Motor neuron (in vitro differentiated cells): ENCODE results near the gene LCE1C. TPM values are rescaled to one million over a fixed set of nuclear protein-coding genes. Genes with fewer than 3 reads are reported as not detected.
A peak's percentile ranks its signal among the peaks of the same experiment; 100 is the strongest.

Experiments
- ATAC-seq, 8 experiments: fragments of 200-7000 bp; cut with Tn5 transposase; replicated peaks in 6 of 8; 2 replicates each; pipeline ENCODE4 v1.8.0; 2021; ENCODE audit warnings: mild to moderate bottlenecking in 8 of 8, moderate library complexity in 8 of 8
- H3K27ac ChIP-seq, 2 donors: fragments of 250-450 bp; sonication (Bioruptor Pico); 2 replicates each; pipeline ENCODE4 v1.9.0; 2021; ENCODE audit warnings: antibody characterized with exemption in 2 of 2, mild to moderate bottlenecking in 2 of 2, moderate library complexity in 1 of 2
- H3K4me1 ChIP-seq, 2 donors: fragments of 250-450 bp; sonication (Bioruptor Pico); replicated peaks in 1 of 2; 2 replicates each; pipeline ENCODE4 v1.6.1; 2021; ENCODE audit warnings: antibody characterized with exemption in 2 of 2, mild to moderate bottlenecking in 2 of 2, moderate library complexity in 1 of 2
- H3K4me3 ChIP-seq, 5 donors: fragments of 250-450 bp; sonication (Bioruptor Pico); 2 replicates each; pipeline ENCODE4 v1.9.0; 2021; ENCODE audit warnings: antibody characterized with exemption in 5 of 5, mild to moderate bottlenecking in 5 of 5, moderate library complexity in 4 of 5
- WGBS, 10 experiments: fragments of 450-650 bp; shearing (Covaris generic); methylation state at CpG; one replicate each; pipeline ENCODE4 v1.0.0; 2022; 5-methylcytosine and 5-hydroxymethylcytosine counted together
- in situ Hi-C, 9 experiments: fragments of 400-800 bp; cut with MboI; loops; one replicate each; pipeline ENCODE4 v1.15.0; 2021; ENCODE audit warnings: low sequenced_read_pairs in 9 of 9, low pct_unique_long_range_greater_than_20kb in 2 of 9; ENCODE audit not compliant: unreplicated experiment in 9 of 9
- total RNA-seq, 8 experiments: library from RNA; unstranded; fragments of 300-600 nt; gene quantifications; 2 replicates each; pipeline versions ENCODE4 v1.2.3 to v1.2.4, GENCODE V29; 2022

Gene LCE1C
- total RNA-seq, 8 experiments from 2014 or later, result 0.76 to 1.0 TPM; not detected in 6

- 0 to 63% (median 35%) methylated on average over 1 to 2 of the region's 2 CpGs; no CpG with 5 or more reads in 3 of the 10 experiments for WGBS, 10 experiments
- in situ Hi-C loops, result no loop called here
- Histone ChIP-seq H3K4me1 (no peaks in the 10 kb centered on the region), H3K27ac (no peak overlapping the region), H3K4me3 (no peak overlapping the region)
- no peak for ATAC-seq
These were observed 23.4 kb downstream of the LCE1C start for GRCh38 chr1:152783095-152783494.

GRCh38 chr1:152777510-152778137 is 28.8 kb downstream of the LCE1C start:
- 0 to 68% (median 58%) methylated on average over 2 to 3 of the region's 4 CpGs; no CpG with 5 or more reads in 4 of the 10 experiments for WGBS, 10 experiments
- Histone ChIP-seq H3K4me3 (no peak overlapping the region), H3K27ac (no peak overlapping the region), H3K4me1 (no peaks in the 10 kb centered on the region)
- in situ Hi-C loops, result no loop called here
- ATAC-seq, result peak in 2 of 8 experiments; percentile 27 to 48

GRCh38 chr1:152776361-152776760 is 30.1 kb downstream of the LCE1C start:
- Histone ChIP-seq H3K27ac (no peak overlapping the region), H3K4me1 (no peaks in the 10 kb centered on the region), H3K4me3 (no peak overlapping the region)
- ATAC-seq, result no peak
- WGBS, 10 experiments, result 48 to 83% (median 70%) methylated on average over 2 to 5 of the region's 11 CpGs; no CpG with 5 or more reads in 5 of the 10 experiments
- in situ Hi-C loops, result no loop called here

- H3K4me1 ChIP-seq, result no peaks in the 10 kb centered on the region
- H3K4me3 ChIP-seq, result no peak within 1 kb of the TSS
- in situ Hi-C loops, result no loop called here
- 0 to 62% (median 9%) methylated on average over 1 to 5 of the region's 6 CpGs; no CpG with 5 or more reads in 3 of the 10 experiments for WGBS, 10 experiments
- H3K27ac ChIP-seq, result no peak within 1 kb of the TSS
- ATAC-seq, result peak in 1 of 8 experiments; percentile 31
These were observed 31.6 kb downstream of the LCE1C start, which contains the start of gene LCE1F for GRCh38 chr1:152774875-152775274. Gene LCE1F, plus strand, starts transcription at chr1:152775140. Its CDS starts 1,232 bp downstream, at chr1:152776372.

- in situ Hi-C loops, result no loop called here
- H3K27ac ChIP-seq, result no peak overlapping the region
- H3K4me1 ChIP-seq, result no peaks in the 10 kb centered on the region
- H3K4me3 ChIP-seq, result no peak overlapping the region
- WGBS, 10 experiments, result 0 to 53% (median 11%) methylated on average over 1 of the region's 1 CpG; no CpG with 5 or more reads in 3 of the 10 experiments
- no peak for ATAC-seq
These were observed 36.0 kb downstream of the LCE1C start for GRCh38 chr1:152770411-152770810.

GRCh38 chr1:152768847-152769533 is 37.5 kb downstream of the LCE1C start:
- ATAC-seq, result peak in 3 of 8 experiments; percentile 42 to 78 (median 74)
- H3K4me1 ChIP-seq, result no peaks in the 10 kb centered on the region
- in situ Hi-C loops, result no loop called here
- H3K4me3 ChIP-seq, result no peak overlapping the region
- no peak overlapping the region for H3K27ac ChIP-seq
- 0 to 58% (median 16%) methylated on average over 1 to 8 of the region's 8 CpGs; no CpG with 5 or more reads in 1 of the 10 experiments for WGBS, 10 experiments

- H3K4me3 ChIP-seq, result no peak overlapping the region
- in situ Hi-C loops, result no loop called here
- no peaks in the 10 kb centered on the region for H3K4me1 ChIP-seq
- H3K27ac ChIP-seq, result no peak overlapping the region
- 0 to 100% (median 63%) methylated on average over 1 to 3 of the region's 3 CpGs; no CpG with 5 or more reads in 2 of the 10 experiments for WGBS, 10 experiments
- ATAC-seq, result no peak
These were observed 44.7 kb downstream of the LCE1C start for GRCh38 chr1:152761609-152762213.

GRCh38 chr1:152760551-152761190 is 45.8 kb downstream of the LCE1C start:
- Histone ChIP-seq H3K27ac (no peak overlapping the region), H3K4me3 (no peak overlapping the region), H3K4me1 (no peaks in the 10 kb centered on the region)
- ATAC-seq, result no peak
- 70 to 100% (median 85%) methylated on average over 2 to 19 of the region's 31 CpGs; no CpG with 5 or more reads in 4 of the 10 experiments for WGBS, 10 experiments
- in situ Hi-C loops, result no loop called here

GRCh38 chr1:152759453-152760173 is 46.8 kb downstream of the LCE1C start:
- in situ Hi-C loops, result no loop called here
- H3K4me1 ChIP-seq, result no peaks in the 10 kb centered on the region
- WGBS, 10 experiments, result 0 to 100% (median 86%) methylated on average over 1 to 5 of the region's 8 CpGs; no CpG with 5 or more reads in 2 of the 10 experiments
- no peak overlapping the region for H3K4me3 ChIP-seq
- no peak overlapping the region for H3K27ac ChIP-seq
- no peak for ATAC-seq

GRCh38 chr1:152758636-152759035 is 47.8 kb downstream of the LCE1C start:
- ATAC-seq, result no peak
- Histone ChIP-seq H3K4me3 (no peak overlapping the region), H3K4me1 (no peaks in the 10 kb centered on the region), H3K27ac (no peak overlapping the region)
- in situ Hi-C loops, result no loop called here
- WGBS, 10 experiments, result 4 to 100% (median 45%) methylated on average over 1 to 4 of the region's 4 CpGs; no CpG with 5 or more reads in 2 of the 10 experiments

GRCh38 chr1:152757747-152758146 is 48.7 kb downstream of the LCE1C start, which contains the start of gene KPRP:
Gene KPRP, plus strand, starts transcription at chr1:152758025. Its CDS starts 1,564 bp downstream, at chr1:152759589.
- 0 to 73% (median 48%) methylated on average over 1 to 6 of the region's 6 CpGs; no CpG with 5 or more reads in 1 of the 10 experiments for WGBS, 10 experiments

GRCh38 chr1:152756872-152757271 is 49.6 kb downstream of the LCE1C start:
- Histone ChIP-seq H3K4me1 (no peaks in the 10 kb centered on the region), H3K4me3 (no peak overlapping the region), H3K27ac (no peak overlapping the region)
- WGBS, 10 experiments, result 20% methylated on average over 1 of the region's 2 CpGs; no CpG with 5 or more reads in 9 of the 10 experiments
- in situ Hi-C loops, result no loop called here
- no peak for ATAC-seq

More at GRCh38 chr1:152757747-152758146, 48.7 kb downstream of the LCE1C start, which contains the start of gene KPRP:
- H3K27ac ChIP-seq, result no peak within 1 kb of the TSS
- no peak for ATAC-seq
- H3K4me1 ChIP-seq, result no peaks in the 10 kb centered on the region
- no peak within 1 kb of the TSS for H3K4me3 ChIP-seq
- in situ Hi-C loops, result no loop called here
